ENCODE results near the gene ZNF132. TPM values are rescaled to one million over a fixed set of nuclear protein-coding genes. Genes with fewer than 3 reads are reported as not detected.

The ZNF132 gene
- total and polyA plus RNA-seq, 9 of the 15 experiments (the other 6 are each of a cell fraction or from before 2014, with no cell fraction given), result 0.03 to 0.42 (median 0.10) TPM; not detected in 5

- TF ChIP-seq SFPQ (IDR thresholded peaks at IDR 0.05; ENCODE audit: low read depth, low read length) (no peak), ASH1L (IDR thresholded peaks at IDR 0.05; ENCODE audit: borderline replicate concordance, low read depth, partially characterized antibody) (no peak), KAT8 (IDR thresholded peaks at IDR 0.05; ENCODE audit: low read depth) (no peak), MAX (CRISPR knock-in tag; IDR thresholded peaks at IDR 0.05) (peak; percentile 74), ZNF444 (CRISPR knock-in tag; IDR thresholded peaks at IDR 0.05) (0 out of 2 replicates have a peak, but pooled peaks have one; percentile 25), MNT (conservative IDR thresholded peaks at IDR 0.05) (peak; percentile 79 to 88), MYC (IDR thresholded peaks at IDR 0.05; ENCODE audit: low read depth, low read length) (0 out of 2 replicates have a peak, but pooled peaks have one; percentile 48), MYC (CRISPR knock-in tag; IDR thresholded peaks at IDR 0.05; ENCODE audit: borderline replicate concordance, low read depth) (no peak), ZBTB49 (CRISPR knock-in tag; IDR thresholded peaks at IDR 0.05; ENCODE audit: borderline replicate concordance) (no peak), SMAD3 (CRISPR knock-in tag; conservative IDR thresholded peaks at IDR 0.05) (no peak), SRSF7 (optimal IDR thresholded peaks at IDR 0.05; ENCODE audit: low read depth, low read length) (no peak), E2F6 (IDR thresholded peaks at IDR 0.05; ENCODE audit: borderline replicate concordance in 1 of 2, extremely low read depth in 1 of 2, insufficient read depth in 1 of 2, insufficient read length in 1 of 2, low read depth in 1 of 2, low read length in 1 of 2, poor library complexity in 1 of 2, severe bottlenecking in 1 of 2) (peak; percentile 96 to 99), CBX1 (IDR thresholded peaks at IDR 0.05; ENCODE audit: low read depth) (no peak; the same call in 1 of the 2 replicates), ZNF717 (CRISPR knock-in tag; IDR thresholded peaks at IDR 0.05) (no peak), CBFB (CRISPR knock-in tag; IDR thresholded peaks at IDR 0.05) (no peak), ZNF274 (IDR thresholded peaks at IDR 0.05; ENCODE audit: borderline replicate concordance, low read depth, low read length) (no peak), ZNF551 (CRISPR knock-in tag; IDR thresholded peaks at IDR 0.05) (no peak), NCOA1 (IDR thresholded peaks at IDR 0.05; ENCODE audit: low read depth) (no peak), ZC3H11A (IDR thresholded peaks at IDR 0.05; ENCODE audit: low read depth, low read length) (no peak)
Observed at GRCh38 chr19:58400916-58401839, 38.8 kb downstream of the ZNF132 start (continued).

All from K562 (cell line).